NCI-H524 (cell line): Measurements from ENCODE around the gene TM9SF2.

Source experiments
- DNase-seq, 2 experiments: peaks; one replicate each; lab custom pipeline; 2025; lab: John Stamatoyannopoulos, UW

Gene TM9SF2

GRCh38 chr13:99577934-99578917, 77.0 kb downstream of the TM9SF2 start:
- peak in 1 of 2 experiments; percentile 4 for DNase-seq

DNA sequence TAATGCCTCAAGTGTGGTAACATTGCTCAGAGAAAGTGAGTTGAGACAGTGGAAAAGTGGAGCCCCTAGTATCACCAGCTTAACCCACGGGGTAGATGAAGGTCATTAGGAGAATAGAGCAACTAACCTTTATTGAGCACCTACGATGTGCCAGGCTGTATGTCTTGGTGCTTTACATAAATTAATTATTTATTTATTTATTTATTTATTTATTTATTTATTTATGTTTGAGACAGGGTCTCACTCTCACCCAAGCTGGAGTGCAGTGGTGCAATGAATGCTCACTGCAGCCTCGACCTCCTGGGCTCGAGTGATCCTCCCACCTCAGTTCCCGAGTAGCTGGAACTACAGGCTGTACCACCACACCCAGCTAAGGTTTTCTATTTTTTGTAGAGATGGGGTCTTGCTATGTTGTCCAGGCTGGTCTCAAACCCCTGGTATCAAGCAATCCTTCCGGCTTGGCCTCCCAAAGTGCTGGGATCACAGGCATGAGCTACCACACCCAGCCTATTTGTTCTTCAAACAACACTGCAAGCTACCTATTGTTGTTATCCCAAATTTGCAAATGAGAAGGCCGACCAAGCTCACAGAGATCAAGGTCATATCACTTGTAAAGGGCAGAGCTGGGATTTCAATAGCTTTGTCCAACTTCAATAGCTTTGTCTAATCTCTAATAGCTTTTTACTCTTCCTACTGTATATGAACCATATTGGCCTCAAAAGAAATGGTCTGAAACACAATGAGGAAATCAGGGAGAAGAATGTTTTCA, 79.4 kb downstream of the TM9SF2 start:
- no peak for DNase-seq

DNA sequence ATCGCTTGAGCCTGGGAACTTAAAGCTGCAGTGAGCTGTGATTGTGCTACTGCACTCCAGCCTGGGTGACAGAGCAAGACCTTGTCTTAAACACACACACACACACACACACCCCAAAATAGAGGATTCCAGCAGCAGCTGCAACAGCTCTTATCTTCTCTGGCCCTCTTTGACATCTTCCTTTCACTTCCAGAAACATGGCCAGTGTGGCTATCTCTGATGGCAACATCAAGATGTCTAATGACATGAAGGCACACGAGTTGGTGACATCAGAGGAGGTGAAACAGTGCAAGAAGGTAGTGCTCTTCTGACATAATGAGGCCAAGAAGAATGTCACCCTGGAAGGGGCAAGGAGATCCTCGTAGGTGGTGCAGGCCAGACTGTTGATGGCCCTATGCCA, 81.2 kb downstream of the TM9SF2 start:
- DNase-seq = no peak

DNA sequence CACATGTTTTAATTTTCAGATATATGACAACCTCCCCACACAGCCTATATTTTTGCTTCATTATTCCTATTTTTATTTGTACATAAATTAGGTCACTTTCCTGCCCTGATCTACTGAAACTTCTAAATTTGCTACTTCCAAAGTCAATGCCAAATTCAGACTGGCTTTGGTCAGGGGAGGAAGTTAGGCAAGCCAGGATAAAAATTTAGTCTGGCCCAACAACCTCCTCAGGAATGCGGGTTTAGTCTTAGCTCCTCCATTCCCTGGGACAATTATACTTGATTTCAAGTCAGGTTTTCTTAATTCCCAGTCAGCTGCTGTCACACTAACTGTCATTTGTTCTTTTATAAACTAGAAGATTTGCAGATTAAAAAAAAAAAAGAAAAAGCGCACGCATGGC, 84.3 kb downstream of the TM9SF2 start:
- no peak for DNase-seq

GRCh38 chr13:99587021-99587420, 85.7 kb downstream of the TM9SF2 start:
- no peak for DNase-seq

- no peak for DNase-seq
These were observed 86.8 kb downstream of the TM9SF2 start for GRCh38 chr13:99587893-99588606.

GRCh38 chr13:99589575-99589974, 88.3 kb downstream of the TM9SF2 start:
- DNase-seq = no peak

- no peak for DNase-seq
These were observed 89.3 kb downstream of the TM9SF2 start for GRCh38 chr13:99590519-99591011.

- no peak for DNase-seq
These were observed 94.9 kb downstream of the TM9SF2 start for GRCh38 chr13:99596180-99596579.

DNA sequence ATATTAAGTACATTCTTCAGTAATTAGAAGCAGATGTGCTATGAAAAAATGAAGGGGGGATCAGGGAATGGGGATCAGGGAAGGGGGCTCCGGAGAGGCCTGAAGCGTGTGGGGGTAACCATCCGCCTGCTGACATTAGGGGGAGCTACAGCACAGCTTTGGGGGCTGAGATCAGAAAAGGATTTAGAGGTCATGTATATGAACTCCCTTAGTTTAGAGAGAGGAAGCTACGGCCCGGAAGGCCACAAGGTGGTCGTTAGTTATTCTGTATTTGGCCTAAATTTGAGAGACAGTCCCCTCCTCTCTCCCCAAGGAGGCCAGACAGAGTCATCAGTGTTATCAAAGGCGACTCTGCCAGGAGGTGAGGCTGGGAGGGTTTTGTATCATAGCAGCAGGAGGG, 99.0 kb downstream of the TM9SF2 start:
- DNase-seq = no peak

- no peak for DNase-seq
These were observed 100.3 kb downstream of the TM9SF2 start for GRCh38 chr13:99601535-99601934.

GRCh38 chr13:99604636-99605035, 103.4 kb downstream of the TM9SF2 start:
- no peak for DNase-seq

- DNase-seq = peak; percentile 41 to 67
These were observed 104.4 kb downstream of the TM9SF2 start for GRCh38 chr13:99605420-99606323.

DNA sequence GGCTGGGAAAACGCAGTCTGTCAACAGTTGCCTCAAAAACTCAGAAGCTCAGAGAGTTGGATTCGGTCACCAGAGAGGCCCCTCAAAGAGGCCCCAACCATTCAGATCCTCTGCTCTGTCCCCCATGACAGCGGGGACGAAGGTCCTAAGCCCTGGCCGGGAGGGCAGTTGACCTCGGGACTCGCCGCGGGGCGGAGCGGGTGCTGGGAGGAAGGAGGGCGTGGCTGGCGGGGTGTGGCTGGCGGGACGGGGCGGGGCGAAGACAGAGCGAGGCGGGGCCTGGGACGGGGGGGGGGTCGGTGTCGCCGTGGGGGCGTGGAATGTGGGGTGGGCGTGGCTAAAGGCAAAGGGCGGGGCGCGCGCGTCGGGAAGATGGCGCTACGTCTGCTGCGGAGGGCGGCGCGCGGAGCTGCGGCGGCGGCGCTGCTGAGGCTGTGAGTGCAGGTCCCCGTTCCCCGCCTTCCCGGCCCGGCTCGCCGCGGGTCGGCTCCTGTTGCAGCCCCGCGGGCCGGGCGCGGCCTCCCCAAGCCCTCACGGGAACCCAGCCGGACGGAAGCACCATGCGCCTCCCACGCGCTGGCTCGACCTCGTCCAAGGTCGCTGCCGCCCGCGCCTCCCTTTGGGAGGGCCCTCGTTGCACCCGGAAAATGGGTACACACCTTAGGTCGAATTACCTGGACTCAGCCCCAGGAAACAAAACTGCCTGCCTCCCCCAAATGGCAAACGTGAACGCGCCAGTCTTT, 105.2 kb downstream of the TM9SF2 start, which contains the start of gene CLYBL:
Gene CLYBL, plus strand, starts transcription at position 367 of the 743 bp plus-strand sequence.
- DNase-seq = peak; percentile 42 to 64

DNA sequence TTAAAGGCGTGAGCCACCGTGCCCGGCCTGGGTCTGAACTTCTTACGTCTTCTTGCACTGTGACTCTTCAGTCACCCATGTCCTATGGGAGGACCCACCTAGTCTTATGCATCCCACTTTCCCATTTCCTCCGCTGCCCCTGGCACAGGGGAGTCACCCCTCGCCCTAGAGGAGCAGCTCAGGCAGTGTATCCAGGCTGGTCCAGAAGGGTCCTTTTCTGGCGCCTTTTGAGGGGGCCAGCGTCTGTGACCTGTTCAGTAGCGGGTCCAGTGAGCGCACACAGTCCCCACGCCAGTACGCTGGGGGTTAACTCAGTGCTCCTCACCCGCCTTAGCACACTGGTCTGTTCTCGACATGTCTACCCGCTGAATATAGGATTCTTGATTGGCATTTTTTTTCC, 107.1 kb downstream of the TM9SF2 start:
- DNase-seq = no peak

DNA sequence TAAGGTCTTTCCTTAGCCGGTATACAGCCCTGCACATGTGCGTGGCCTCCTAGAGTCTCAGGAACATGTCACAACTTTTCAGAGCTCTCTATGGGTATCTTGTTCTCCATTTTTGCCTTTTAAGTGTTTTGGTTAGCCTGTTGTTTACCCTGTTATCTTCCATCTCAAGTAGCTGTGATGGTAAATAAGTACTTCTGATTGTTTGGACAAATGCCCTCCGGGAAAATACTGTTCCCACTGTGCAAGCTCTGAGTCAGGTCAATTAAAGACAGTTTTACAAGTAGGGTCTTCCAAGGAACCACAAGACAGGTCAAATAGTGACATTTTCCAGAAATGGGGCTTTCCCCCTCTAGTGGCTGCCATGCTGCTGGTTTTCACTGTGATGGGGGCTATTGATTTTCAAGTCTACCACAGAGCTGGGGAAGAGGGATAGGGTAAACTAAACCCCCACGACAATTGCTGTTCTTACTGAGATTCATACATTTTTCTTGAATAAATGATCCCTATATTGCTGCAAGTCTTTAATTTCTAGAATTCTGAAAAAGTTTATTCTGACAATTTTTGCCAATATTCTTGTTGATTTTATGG, 109.5 kb downstream of the TM9SF2 start:
- no peak for DNase-seq
